GM18505 (cell line): Measurements from ENCODE around the gene ENAM.
A peak's percentile ranks its signal among the peaks of the same experiment; 100 is the strongest.
"Not testable (repeated sequence)": the region's sequence is repeated elsewhere in the genome, so short reads cannot be mapped to it uniquely, and the experiment has no call there.

ENCODE experiments used
- ATAC-seq: cut with Tn5 transposase; IDR thresholded peaks from one replicate; pipeline ENCODE4 v1.9.1; 2021; ENCODE audit not compliant: unreplicated experiment
- POLR2A ChIP-seq: IDR thresholded peaks from 4 replicates; pipeline ENCODE4 v1.6.1; 2011; ENCODE audit warnings: borderline replicate concordance; ENCODE audit not compliant: insufficient read depth, insufficient read length; ENCODE audit errors: extremely low read depth

The ENAM gene

DNA sequence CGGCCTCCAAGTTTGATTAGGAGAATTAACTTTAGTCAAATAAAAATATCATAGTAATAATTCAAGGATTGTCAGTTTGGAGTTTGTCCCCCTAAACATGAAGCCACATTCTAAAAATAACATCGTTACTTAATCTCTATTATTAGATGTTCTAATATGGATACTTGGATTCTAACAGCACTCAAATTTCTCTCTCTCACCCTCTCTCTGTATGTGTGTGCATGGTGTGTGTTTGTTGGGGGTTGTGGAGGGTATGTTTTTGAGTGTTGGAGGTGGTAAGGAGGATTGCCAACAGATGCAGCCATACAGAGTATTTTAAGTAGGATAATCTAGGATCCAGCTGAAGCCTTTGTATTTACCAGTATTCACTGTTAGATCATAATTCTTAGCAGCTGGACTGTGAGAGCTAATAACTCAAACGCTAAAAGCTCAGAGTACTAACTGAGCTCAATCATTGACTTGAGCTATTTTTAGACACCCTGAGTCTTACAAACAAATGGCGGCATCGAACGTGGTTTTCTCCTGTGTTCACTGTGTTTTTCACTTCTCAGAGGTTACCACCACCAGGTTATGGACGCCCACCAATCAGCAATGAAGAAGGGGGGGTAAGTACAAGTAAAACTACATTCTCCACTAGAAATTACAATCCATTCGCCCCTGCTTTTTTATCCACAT is 8.8 kb downstream of the ENAM start:
- no peak for ATAC-seq

DNA sequence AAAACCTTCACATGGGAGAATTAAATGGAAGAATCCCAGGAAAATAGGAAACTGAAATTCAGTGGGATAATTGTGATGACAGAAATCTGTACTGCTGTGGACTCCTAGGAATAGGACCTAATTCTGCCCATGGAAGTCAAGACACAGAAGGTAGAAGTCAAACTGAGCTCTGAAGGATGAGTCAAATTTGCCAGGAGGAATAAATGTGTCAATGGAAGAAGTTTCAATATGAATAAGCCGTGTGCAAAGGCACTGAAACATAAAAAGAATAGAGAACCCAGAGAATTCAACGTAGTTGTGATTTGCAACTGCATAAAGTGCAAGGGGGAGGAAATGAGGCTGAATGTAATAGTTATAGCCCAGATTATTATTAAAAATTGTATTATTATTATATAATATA is 11.6 kb downstream of the ENAM start:
- ATAC-seq = no peak
- no peak for TF ChIP-seq POLR2A

More for the DNA sequence above, 8.8 kb downstream of the ENAM start:
- TF ChIP-seq POLR2A = no peak

DNA sequence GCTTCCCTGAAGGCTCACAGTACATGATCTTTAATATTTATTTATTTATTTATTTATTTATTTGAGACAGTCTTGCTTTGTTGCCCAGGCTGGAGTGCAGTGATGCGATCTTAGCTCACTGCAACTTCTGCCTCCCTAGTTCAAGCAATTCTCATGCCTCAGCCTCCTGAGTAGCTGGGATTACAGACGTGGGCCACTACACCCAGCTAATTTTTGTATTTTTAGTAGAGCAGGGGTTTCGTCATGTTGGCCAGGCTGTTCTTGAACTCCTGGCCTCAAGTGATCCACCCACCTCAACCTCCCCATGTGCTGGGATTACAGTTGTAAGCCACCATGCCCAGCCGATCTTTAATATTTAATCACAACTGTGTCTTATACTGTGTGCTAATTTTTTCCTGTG is 22.2 kb downstream of the ENAM start:
- not testable (repeated sequence) for ATAC-seq

DNA sequence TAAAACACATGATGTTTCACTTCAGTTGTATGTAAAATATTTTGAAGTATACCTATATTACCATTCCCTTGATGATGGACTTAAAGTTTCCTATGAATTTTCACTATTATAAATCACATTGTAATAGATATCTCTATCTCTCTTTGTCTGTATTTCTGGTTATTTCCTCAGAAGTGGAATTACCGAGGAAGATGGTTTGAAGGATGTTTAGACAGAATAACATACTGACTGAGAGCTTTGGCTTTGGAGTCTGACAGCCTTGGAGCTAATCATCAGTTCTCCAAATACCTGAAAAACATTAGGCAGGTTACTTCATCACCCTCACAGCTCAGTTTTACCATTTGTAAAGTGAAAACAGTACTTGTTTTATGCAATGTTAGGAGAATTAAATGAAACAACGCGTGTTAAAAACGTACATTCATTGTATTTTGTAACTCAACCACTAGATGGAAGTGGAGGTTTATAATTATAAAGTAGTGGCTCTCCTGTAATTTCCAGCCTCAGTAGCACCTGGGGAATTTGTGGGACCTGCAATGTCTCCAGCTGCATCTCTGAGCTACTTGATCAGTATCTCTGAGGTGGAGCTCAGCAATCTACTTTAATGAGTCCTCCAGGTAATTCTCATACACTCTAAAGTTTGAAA is 23.4 kb downstream of the ENAM start:
- TF ChIP-seq POLR2A = no peak
- peak; percentile 47 for ATAC-seq

DNA sequence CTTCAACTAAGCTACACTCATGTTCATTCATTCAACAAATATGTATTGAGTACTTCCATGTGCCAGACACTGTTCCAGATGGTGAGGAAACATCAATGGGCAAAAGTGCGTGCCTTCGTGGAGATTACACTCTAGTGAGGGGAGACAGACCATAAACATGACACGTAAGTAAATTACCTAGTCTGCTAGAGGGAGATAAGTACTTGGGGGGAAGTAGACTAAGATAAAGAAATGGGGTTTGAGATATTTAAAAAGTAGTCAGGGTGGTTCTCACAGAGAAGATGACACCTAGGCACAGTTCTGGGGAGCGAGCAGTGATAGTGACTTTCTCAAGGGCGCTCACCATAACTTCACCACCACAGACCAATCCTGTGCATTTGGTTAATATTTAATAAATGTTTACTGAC is 26.1 kb downstream of the ENAM start:
- no peak for TF ChIP-seq POLR2A
- no peak for ATAC-seq

DNA sequence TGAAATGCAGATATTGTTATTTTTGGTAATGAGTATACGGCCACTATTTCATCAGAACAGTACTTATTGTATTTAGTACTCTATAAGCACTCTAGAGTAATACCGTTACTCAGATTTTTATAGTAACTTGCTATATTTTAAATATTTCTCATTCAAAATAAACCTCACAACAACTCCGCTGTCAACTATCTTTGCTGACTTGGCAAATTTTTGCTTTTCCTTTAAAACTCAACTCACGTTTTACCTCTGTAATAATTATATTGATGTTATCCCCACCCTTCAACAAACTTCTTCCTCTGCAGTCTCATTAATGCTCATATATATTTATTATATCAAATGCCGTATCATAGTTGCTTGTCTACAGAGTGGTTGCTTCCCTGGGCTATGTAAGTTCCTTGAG is 28.8 kb downstream of the ENAM start:
- TF ChIP-seq POLR2A = no peak

DNA sequence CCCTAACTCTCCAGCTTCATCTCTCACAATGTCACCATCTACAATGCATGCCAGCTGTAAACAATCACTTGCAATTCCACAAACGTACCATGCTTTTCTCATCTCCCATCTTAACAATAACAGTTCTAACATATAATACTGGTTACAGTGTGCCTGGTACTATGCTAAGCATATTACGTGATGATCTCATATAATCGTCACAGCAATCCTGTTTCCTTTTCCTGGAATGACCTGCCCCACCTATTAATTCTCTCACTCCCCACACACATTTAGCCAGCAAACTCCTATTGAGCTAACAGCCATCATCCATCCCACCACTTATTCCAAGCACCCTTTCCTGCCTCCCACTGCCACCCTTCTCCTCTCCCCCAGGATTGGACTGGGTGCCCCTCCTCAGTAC is 29.9 kb downstream of the ENAM start:
- no peak for ATAC-seq

More for the DNA sequence above, 28.8 kb downstream of the ENAM start:
- ATAC-seq = no peak

DNA sequence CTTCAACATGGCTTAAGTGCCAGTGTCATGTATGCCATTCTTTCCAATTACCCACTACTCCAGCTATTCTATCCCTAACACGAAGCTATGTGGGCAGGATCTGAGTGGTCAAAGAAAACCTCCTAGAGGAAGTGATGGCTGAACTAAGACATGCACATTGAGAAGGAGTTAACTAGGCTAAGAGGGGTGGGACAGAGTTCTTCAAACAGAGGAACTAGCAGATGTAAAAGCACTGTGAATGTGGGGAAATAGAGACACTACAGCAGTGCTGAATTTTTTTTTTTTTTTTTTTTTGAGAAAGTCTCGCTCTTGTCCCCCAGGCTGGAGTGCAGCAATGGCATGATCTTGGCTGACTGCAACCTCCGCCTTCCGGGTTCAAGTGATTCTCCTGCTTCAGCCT is 31.6 kb downstream of the ENAM start:
- no peak for ATAC-seq
- TF ChIP-seq POLR2A = no peak

More for the DNA sequence above, 29.9 kb downstream of the ENAM start:
- no peak for TF ChIP-seq POLR2A

DNA sequence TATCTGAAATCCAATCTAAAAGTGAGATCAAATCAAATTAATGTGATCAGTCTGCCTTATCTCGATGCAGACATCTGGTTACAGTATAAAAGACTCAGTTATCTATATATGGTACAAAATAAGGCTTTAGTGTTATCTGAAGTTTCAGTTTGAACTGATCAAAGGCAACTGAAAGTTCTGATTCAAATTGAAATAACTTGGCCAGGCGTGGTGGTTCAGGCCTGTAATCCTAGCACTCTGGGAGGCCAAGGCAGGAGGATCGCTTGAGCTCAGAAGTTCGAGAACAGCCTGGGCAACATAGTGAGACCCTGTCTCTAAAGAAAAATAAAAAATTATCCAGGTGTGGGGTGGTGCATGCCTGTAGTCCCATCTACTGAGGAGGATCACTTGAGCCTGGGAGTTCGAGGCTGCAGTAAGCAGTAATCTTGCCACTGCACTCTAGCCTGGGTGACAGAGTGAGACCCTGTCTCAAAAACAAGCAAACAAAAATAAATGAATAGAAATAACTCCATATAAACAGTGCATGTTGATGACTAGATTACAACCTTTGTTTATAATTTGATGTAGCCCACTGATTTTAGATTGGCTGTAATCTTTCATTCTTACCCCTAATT is 32.9 kb downstream of the ENAM start:
- ATAC-seq = peak; percentile 75

DNA sequence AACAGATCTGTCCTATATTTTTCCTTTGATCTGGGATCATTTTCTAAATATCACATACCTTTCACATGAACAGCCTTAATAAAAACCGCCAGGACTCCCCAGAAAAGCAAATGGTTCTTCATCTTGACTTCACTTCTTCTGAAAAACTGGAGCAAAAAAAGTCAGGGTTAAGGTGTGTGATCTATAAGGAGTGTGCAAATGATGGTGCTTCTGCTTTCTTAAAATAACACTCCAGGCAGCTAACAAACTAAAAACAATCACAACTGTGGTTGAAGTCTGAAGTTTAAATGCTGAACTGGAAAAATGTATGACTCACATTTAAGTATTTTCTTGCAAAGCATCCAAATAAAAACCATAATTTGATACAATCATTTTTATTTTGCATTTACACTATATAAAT is 37.8 kb downstream of the ENAM start, which contains the start of gene JCHAIN:
Gene JCHAIN (minus strand): TSS at position 140 of the 400 bp plus-strand sequence. CDS start 18 bp downstream, at position 122.
- peak; percentile 42 for TF ChIP-seq POLR2A
- peak; percentile 60 for ATAC-seq

DNA sequence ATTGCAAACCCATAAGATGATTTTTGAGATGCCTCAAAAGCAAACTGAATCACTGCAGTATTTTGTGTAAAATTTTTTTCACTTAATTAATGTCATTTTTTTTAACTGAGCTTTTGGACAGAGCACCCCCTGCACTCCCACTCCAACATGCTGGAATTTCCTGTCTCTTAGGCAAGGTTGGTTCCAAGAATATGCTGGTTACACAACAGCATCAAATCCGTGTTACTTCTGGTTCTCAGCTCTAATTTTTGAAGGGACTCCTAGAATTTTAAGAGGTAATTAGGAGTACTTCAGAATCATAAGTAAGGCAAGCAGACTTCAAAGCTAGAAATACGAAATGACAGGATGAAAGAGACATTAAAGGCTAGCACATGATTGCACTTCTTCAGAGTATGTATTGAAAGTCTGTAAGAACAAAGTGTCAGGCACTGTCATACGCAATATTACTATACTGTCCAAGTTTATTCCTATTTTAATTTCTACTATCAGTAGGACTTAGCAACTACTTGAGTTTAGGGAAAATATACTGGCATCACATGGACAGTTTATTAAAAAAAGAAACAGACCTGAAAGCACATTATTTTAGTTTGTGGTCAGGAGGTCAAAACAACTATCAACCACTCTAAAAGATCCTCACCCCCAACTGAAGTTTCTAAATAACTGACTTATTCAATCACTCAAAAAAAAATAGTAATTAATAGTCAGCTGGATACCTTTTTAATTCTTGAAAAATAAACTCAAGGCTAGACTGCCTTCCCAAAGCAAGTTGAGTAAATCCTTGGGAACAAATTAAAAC is 39.4 kb downstream of the ENAM start:
- TF ChIP-seq POLR2A = no peak
- no peak for ATAC-seq

DNA sequence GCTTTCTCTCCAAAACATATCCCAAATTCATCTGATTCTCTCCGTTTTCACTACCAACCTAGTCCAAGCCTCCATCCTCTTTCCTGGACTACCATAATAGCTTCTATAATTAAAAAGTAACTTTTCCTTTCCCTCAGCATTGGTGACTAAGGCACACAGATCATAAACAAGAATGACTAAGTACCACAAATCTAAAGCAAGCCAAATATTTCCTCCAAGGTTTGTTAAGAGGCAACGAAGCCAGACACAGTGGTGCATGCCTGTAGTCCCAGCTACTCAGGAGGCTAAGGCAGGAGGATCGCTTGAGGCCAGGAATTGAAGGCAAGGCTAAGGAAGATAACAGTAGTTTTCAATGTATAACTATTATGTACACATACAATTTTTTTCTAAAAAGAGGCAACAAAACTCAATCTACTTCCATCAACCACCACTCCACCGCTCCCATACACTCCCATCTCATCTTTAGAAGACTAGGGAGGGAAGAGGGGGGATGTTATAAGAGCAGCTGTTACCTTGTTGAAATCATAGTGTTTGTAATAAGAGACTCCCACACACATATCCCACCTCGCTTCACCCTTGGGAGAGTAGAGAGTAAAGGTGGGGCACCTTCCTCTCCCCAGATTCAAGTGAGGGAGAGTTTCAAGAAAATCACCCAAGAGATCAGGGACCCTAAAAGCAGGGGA is 41.9 kb downstream of the ENAM start:
- no peak for TF ChIP-seq POLR2A
- ATAC-seq = no peak

DNA sequence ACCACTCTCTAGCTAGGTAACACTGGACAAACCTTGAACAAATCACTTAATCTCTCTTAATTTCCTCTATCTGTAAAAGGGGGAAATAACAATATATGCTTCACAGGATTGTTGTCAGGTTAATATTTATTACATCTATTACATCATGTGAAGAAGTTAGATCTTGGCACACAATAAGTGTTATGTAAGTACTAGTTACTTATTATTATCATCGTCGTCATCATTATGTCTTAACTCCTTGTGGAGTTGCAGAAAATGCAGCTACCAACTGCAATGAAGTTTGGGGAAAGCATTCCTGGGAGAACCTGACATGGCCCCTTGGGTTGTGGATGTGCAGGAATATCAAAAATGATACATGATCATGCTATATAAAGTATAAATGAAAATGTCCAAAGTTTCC is 42.5 kb downstream of the ENAM start:
- ATAC-seq = no peak
- no peak for TF ChIP-seq POLR2A
